GM12801 (cell line): ENCODE data around the gene LIMA1.

Source experiments
- CTCF ChIP-seq: IDR thresholded peaks from one replicate; pipeline ENCODE4 v1.5.1; 2011; ENCODE audit warnings: control low read depth; ENCODE audit not compliant: insufficient read length; ENCODE audit errors: extremely low read depth

LIMA1 gene

GRCh38 chr12:50239355-50239891, 43.9 kb downstream of the LIMA1 start:
- TF ChIP-seq CTCF, result no peak

GRCh38 chr12:50234347-50234746, 49.0 kb downstream of the LIMA1 start:
- TF ChIP-seq CTCF, result no peak

GRCh38 chr12:50232771-50233209, 50.5 kb downstream of the LIMA1 start:
- no peak for TF ChIP-seq CTCF

GRCh38 chr12:50232206-50232605, 51.1 kb downstream of the LIMA1 start:
- no peak for TF ChIP-seq CTCF

- TF ChIP-seq CTCF, result no peak
Measured at GRCh38 chr12:50231346-50231745, 52.0 kb downstream of the LIMA1 start.

- no peak for TF ChIP-seq CTCF
Measured at GRCh38 chr12:50230217-50230616, 53.1 kb downstream of the LIMA1 start.

GRCh38 chr12:50224026-50224692, 59.2 kb downstream of the LIMA1 start:
- TF ChIP-seq CTCF, result no peak
